K562 (cell line): ENCODE data around the gene FUZ. TPM values are rescaled to one million over a fixed set of nuclear protein-coding genes. Genes with fewer than 3 reads are reported as not detected.
A peak's percentile ranks its signal among the peaks of the same experiment; 100 is the strongest.

Source experiments
- ATAC-seq: fragments of 200-7000 bp; cut with Tn5 transposase; 3 replicates; pipeline ENCODE4 v1.9.1; 2020; ENCODE audit warnings: moderate library complexity
- BruUV-seq: library from RNA; stranded (reverse); fragments of 400-500 nt; replicated peaks from 2 replicates; lab custom pipeline; 2021; lab: Mats Ljungman, UMichigan
- CTCF ChIA-PET: fragments of 300-600 bp; formaldehyde crosslinking; extraction: SDS; loops from one replicate; lab custom pipeline; 2021; ENCODE audit warnings: low intra/inter-chr PET ratio; lab: Yijun Ruan, JAX
- POLR2A ChIA-PET: fragments of 300-600, 350-650 bp; sonication (Branson Sonifier 250); formaldehyde crosslinking; extraction: SDS; loops from one replicate; lab custom pipeline; 2021; ENCODE audit warnings: antibody characterized with exemption, inconsistent platforms; lab: Yijun Ruan, JAX
- DNase-seq, 4 experiments: peaks; one replicate each; pipeline versions ENCODE4 v3.0.0 to v3.0.0-alpha.2; 2011 to 2018; ENCODE audit warnings: low spot score in 3 of 4, mixed read lengths in 3 of 4; ENCODE audit errors: extremely low read depth in 1 of 4
- FAIRE-seq: peaks from 2 replicates; lab custom pipeline; 2011; peaks lifted over from hg19 to GRCh38; lab: Jason Lieb, UNC
- H2AFZ ChIP-seq: 2 replicates; pipeline ENCODE4 v1.6.0; 2011; ENCODE audit warnings: low read depth, low read length, control low read depth, inconsistent platforms
- H3K27ac ChIP-seq: fragments of 200-600 bp; 3 replicates; pipeline ENCODE4 v1.8.0; 2011; ENCODE audit warnings: low read depth, mild to moderate bottlenecking, control low read depth, inconsistent platforms, low read length, moderate library complexity, mixed read lengths; ENCODE audit errors: extremely low read depth
- H3K27me3 ChIP-seq, 2 experiments: fragments of 300-600 bp in 1 of 2; 2 replicates in 1 of 2; 3 replicates in 1 of 2; pipeline versions ENCODE4 v1.6.0 to v1.8.0; 2011; ENCODE audit warnings: inconsistent platforms in 2 of 2, low read length in 2 of 2, mild to moderate bottlenecking in 1 of 2, mixed read lengths in 1 of 2, moderate library complexity in 1 of 2; ENCODE audit not compliant: control insufficient read depth in 2 of 2, insufficient read depth in 2 of 2
- H3K36me3 ChIP-seq: fragments of 300-600 bp; 3 replicates; pipeline ENCODE4 v1.8.0; 2011; ENCODE audit warnings: mild to moderate bottlenecking, low read length, inconsistent platforms; ENCODE audit not compliant: control insufficient read depth, insufficient read depth
- H3K4me1 ChIP-seq, 2 experiments: fragments of 200-600 bp in 1 of 2; replicated peaks in 1 of 2; 2 replicates in 1 of 2; 3 replicates in 1 of 2; pipeline versions ENCODE4 v1.5.1 to v1.8.0; 2011; ENCODE audit warnings: inconsistent platforms in 2 of 2, low read length in 2 of 2, mild to moderate bottlenecking in 1 of 2, mixed read lengths in 1 of 2, moderate library complexity in 1 of 2; ENCODE audit not compliant: control insufficient read depth in 2 of 2, insufficient read depth in 2 of 2
- H3K4me2 ChIP-seq: 2 replicates; pipeline ENCODE4 v1.6.1; 2011; ENCODE audit warnings: low read length, control low read depth, inconsistent platforms, mixed read lengths; ENCODE audit not compliant: insufficient read depth
- H3K4me3 ChIP-seq: fragments of 200-600 bp; sonication (generic), shearing (Covaris generic); 2 replicates; pipeline ENCODE4 v1.5.1; 2016; ENCODE audit warnings: control low read depth, inconsistent platforms
- H3K79me2 ChIP-seq: fragments of 200-600 bp; 3 replicates; pipeline ENCODE4 v1.8.0; 2011; ENCODE audit warnings: low read length, inconsistent platforms; ENCODE audit not compliant: control insufficient read depth, insufficient read depth
- H3K9ac ChIP-seq, 2 experiments: 2 replicates each; pipeline versions ENCODE4 v1.6.0 to v1.6.1; 2011; ENCODE audit warnings: low read depth in 2 of 2, low read length in 2 of 2, control low read depth in 1 of 2, inconsistent platforms in 1 of 2, mild to moderate bottlenecking in 1 of 2, mixed read lengths in 1 of 2; ENCODE audit not compliant: insufficient read depth in 1 of 2
- H3K9me1 ChIP-seq: one replicate; pipeline ENCODE4 v1.6.0; 2011; ENCODE audit warnings: inconsistent platforms, mild to moderate bottlenecking, low read length, moderate library complexity; ENCODE audit not compliant: control insufficient read depth, insufficient read depth
- H3K9me3 ChIP-seq: replicated peaks from 2 replicates; pipeline ENCODE4 v1.5.1; 2011; ENCODE audit warnings: low read depth, low read length, inconsistent platforms; ENCODE audit not compliant: control insufficient read depth, insufficient read depth
- H4K20me1 ChIP-seq: replicated peaks from 2 replicates; pipeline ENCODE4 v1.6.1; 2011; ENCODE audit warnings: low read length, inconsistent platforms, mixed read lengths; ENCODE audit not compliant: control insufficient read depth, insufficient read depth
- GTF2E2 ChIP-seq: fragments of 200-800 bp; sonication (Bioruptor generic); IDR thresholded peaks from 2 replicates; pipeline ENCODE4 v1.6.1; 2016; ENCODE audit warnings: missing genetic modification characterization, missing compliant biosample characterization
- MCM3 ChIP-seq: fragments of 450-650 bp; IDR thresholded peaks from 2 replicates; pipeline ENCODE4 v1.6.1; 2016
- PPARD ChIP-seq: fragments of 250-450 bp; sonication (Bioruptor Pico); IDR thresholded peaks from 2 replicates; pipeline ENCODE4 v1.8.0; 2022; ENCODE audit warnings: inconsistent platforms, mild to moderate bottlenecking, moderate library complexity
- WGBS: fragments of 100-300 bp; shearing (Covaris generic); methylation state at CpG from one replicate; pipeline ENCODE4 v1.1.6; 2016; ENCODE audit warnings: low coverage, mixed read lengths; ENCODE audit not compliant: insufficient coverage; ENCODE audit errors: missing lambda C conversion rate; 5-methylcytosine and 5-hydroxymethylcytosine counted together
- in situ Hi-C: fragments of 300-500 bp; cut with MboI; formaldehyde crosslinking; loops from 4 replicates; pipeline ENCODE4 v1.15.0; 2018; ENCODE audit warnings: inconsistent platforms, mixed read lengths
- intact Hi-C: fragments of 100-400 bp; cut with micrococcal nuclease; formaldehyde crosslinking; loops from 2 replicates; pipeline ENCODE4 v1.14.2; 2022
- polyA plus RNA-seq, 8 experiments: library from polyadenylated mRNA; depleted of rRNA in 4 of 8; stranded (reverse) in 5 of 8; unstranded in 3 of 8; fragments of >200 nt; fragmentation: Nextera tagmentation in 2 of 8; fragmentation: Illumina TruSeq in 1 of 8; extraction: Ambion mirVana in 2 of 8; extraction: Trizol in 1 of 8; gene quantifications; 2 replicates each; pipeline versions ENCODE4 v1.2.1 to v1.2.3, GENCODE V29; 2011 to 2014; ENCODE audit warnings: inconsistent platforms in 1 of 8, missing spikeins in 1 of 8
- total RNA-seq, 7 experiments: library from RNA; depleted of rRNA in 6 of 7; stranded (reverse); fragments of >200 nt in 6 of 7; fragmentation: Illumina TruSeq in 2 of 7; extraction: Trizol in 2 of 7; gene quantifications; 2 replicates each; pipeline versions ENCODE4 v1.2.1 to v1.2.3, GENCODE V29; 2011 to 2021; ENCODE audit warnings: low replicate concordance in 1 of 7
- TF ChIP-seq, protein P1 (sequence below), 3 experiments: fragments of 200-800 bp in 1 of 3; sonication (Bioruptor generic) in 1 of 3; sonication (generic) in 1 of 3; formaldehyde crosslinking in 1 of 3; IDR thresholded peaks; 2 replicates each; pipeline versions ENCODE4 v1.6.1 to v1.8.0; 2016 to 2022; ENCODE audit warnings: mild to moderate bottlenecking in 2 of 3, missing compliant biosample characterization in 2 of 3, missing genetic modification characterization in 2 of 3, missing genetic modification reagents in 1 of 3

FUZ gene
- total and polyA plus RNA-seq, 9 of the 15 experiments (the other 6 are each of a cell fraction or from before 2014, with no cell fraction given) = 0.17 to 7.6 (median 3.6) TPM; not detected in 1

DNA sequence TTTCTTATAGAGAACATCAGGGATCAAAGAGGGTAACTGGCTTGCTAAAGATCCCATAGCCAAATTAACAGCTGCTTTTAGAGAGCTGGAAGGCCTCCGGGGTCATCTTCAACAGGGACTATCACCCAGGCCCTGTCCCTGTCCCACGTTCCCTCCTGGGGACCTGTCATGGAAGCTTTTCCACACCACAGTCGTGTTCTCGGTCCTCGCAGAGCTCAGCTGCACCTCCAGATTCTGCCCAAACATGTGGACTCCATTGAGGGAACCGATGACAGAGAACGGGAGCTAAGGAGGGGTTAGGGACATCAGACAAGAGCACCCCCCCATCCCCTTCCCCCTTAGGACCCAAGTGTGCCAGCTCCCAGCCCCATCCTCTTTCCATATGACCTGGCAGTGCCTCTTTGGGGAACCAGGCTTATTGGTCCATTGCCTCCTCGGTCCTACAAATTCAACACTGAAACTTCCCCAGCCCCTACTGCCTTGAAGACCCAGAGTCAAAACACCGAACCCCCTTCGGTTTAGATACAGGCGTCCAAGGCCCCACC, 568 bp downstream of the FUZ start:
- ATAC-seq = no peak
- 66% methylated on average over 11 of the region's 11 CpGs for WGBS
- H3K9ac ChIP-seq = peak overlapping the region; percentile 47 to 89
- TSS peak; percentile 88 for BruUV-seq
- no peaks in the 10 kb centered on the region; the same call in 1 of the 2 replicates for H4K20me1 ChIP-seq
- peak overlapping the region; percentile 68 for H3K27ac ChIP-seq
- H2AFZ ChIP-seq = peak overlapping the region; percentile 87
- no peaks in the 10 kb centered on the region for H3K9me1 ChIP-seq
- peak overlapping the region; percentile 75 for H3K4me2 ChIP-seq
- FAIRE-seq = no peak
- TF ChIP-seq PPARD (CRISPR knock-in tag) (no peak), GTF2E2 (tag) (peak; percentile 55; the same call in 1 of the 2 replicates), MCM3 (no peak)
- TF ChIP-seq, protein P1, sequence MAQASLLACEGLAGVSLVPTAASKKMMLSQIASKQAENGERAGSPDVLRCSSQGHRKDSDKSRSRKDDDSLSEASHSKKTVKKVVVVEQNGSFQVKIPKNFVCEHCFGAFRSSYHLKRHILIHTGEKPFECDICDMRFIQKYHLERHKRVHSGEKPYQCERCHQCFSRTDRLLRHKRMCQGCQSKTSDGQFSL (CRISPR knock-in tag; IDR thresholded peaks at IDR 0.05) = peak; percentile 52; the same call in 1 of the 2 replicates
- TF ChIP-seq, protein P1 (tag; IDR thresholded peaks at IDR 0.05) = no peak
- no peaks in the 10 kb centered on the region for H3K79me2 ChIP-seq
- in situ Hi-C loops = no loop called here
- no peaks in the 10 kb centered on the region for H3K27me3 ChIP-seq
- intact Hi-C loops = no loop called here
- DNase-seq = no peak
- H3K9me3 ChIP-seq = no peaks in the 10 kb centered on the region
- ChIA-PET CTCF (no interaction called here), POLR2A (interaction anchor here (0.6 to 1.2 kb wide), 4 partner anchors 13 to 383 kb away, joined by 3 to 6 read pairs (median 4); no protein-coding TSS in a partner anchor)
- peaks cover 8% of the 10 kb centered on the region; the same call in 1 of the 3 replicates for H3K36me3 ChIP-seq
- peak overlapping the region; percentile 43 for H3K4me3 ChIP-seq
- peaks cover 19 to 42% of the 10 kb centered on the region in 2 experiments for H3K4me1 ChIP-seq
